K562 (cell line): ENCODE results near the gene FBN1. TPM values are rescaled to one million over a fixed set of nuclear protein-coding genes. Genes with fewer than 3 reads are reported as not detected.

Source experiments
- ATAC-seq: fragments of 200-7000 bp; cut with Tn5 transposase; 3 replicates; pipeline ENCODE4 v1.9.1; 2020; ENCODE audit warnings: moderate library complexity
- BruUV-seq: library from RNA; stranded (reverse); fragments of 400-500 nt; replicated peaks from 2 replicates; lab custom pipeline; 2021; lab: Mats Ljungman, UMichigan
- CTCF ChIA-PET: fragments of 300-600 bp; formaldehyde crosslinking; extraction: SDS; loops from one replicate; lab custom pipeline; 2021; ENCODE audit warnings: low intra/inter-chr PET ratio; lab: Yijun Ruan, JAX
- POLR2A ChIA-PET: fragments of 300-600, 350-650 bp; sonication (Branson Sonifier 250); formaldehyde crosslinking; extraction: SDS; loops from one replicate; lab custom pipeline; 2021; ENCODE audit warnings: antibody characterized with exemption, inconsistent platforms; lab: Yijun Ruan, JAX
- DNase-seq, 4 experiments: peaks; one replicate each; pipeline versions ENCODE4 v3.0.0 to v3.0.0-alpha.2; 2011 to 2018; ENCODE audit warnings: low spot score in 3 of 4, mixed read lengths in 3 of 4; ENCODE audit errors: extremely low read depth in 1 of 4
- FAIRE-seq: peaks from 2 replicates; lab custom pipeline; 2011; peaks lifted over from hg19 to GRCh38; lab: Jason Lieb, UNC
- H2AFZ ChIP-seq: 2 replicates; pipeline ENCODE4 v1.6.0; 2011; ENCODE audit warnings: low read depth, low read length, control low read depth, inconsistent platforms
- H3K27ac ChIP-seq: fragments of 200-600 bp; 3 replicates; pipeline ENCODE4 v1.8.0; 2011; ENCODE audit warnings: low read depth, mild to moderate bottlenecking, control low read depth, inconsistent platforms, low read length, moderate library complexity, mixed read lengths; ENCODE audit errors: extremely low read depth
- H3K27me3 ChIP-seq, 2 experiments: fragments of 300-600 bp in 1 of 2; 2 replicates in 1 of 2; 3 replicates in 1 of 2; pipeline versions ENCODE4 v1.6.0 to v1.8.0; 2011; ENCODE audit warnings: inconsistent platforms in 2 of 2, low read length in 2 of 2, mild to moderate bottlenecking in 1 of 2, mixed read lengths in 1 of 2, moderate library complexity in 1 of 2; ENCODE audit not compliant: control insufficient read depth in 2 of 2, insufficient read depth in 2 of 2
- H3K36me3 ChIP-seq: fragments of 300-600 bp; 3 replicates; pipeline ENCODE4 v1.8.0; 2011; ENCODE audit warnings: mild to moderate bottlenecking, low read length, inconsistent platforms; ENCODE audit not compliant: control insufficient read depth, insufficient read depth
- H3K4me1 ChIP-seq, 2 experiments: fragments of 200-600 bp in 1 of 2; replicated peaks in 1 of 2; 2 replicates in 1 of 2; 3 replicates in 1 of 2; pipeline versions ENCODE4 v1.5.1 to v1.8.0; 2011; ENCODE audit warnings: inconsistent platforms in 2 of 2, low read length in 2 of 2, mild to moderate bottlenecking in 1 of 2, mixed read lengths in 1 of 2, moderate library complexity in 1 of 2; ENCODE audit not compliant: control insufficient read depth in 2 of 2, insufficient read depth in 2 of 2
- H3K4me2 ChIP-seq: 2 replicates; pipeline ENCODE4 v1.6.1; 2011; ENCODE audit warnings: low read length, control low read depth, inconsistent platforms, mixed read lengths; ENCODE audit not compliant: insufficient read depth
- H3K4me3 ChIP-seq: fragments of 200-600 bp; sonication (generic), shearing (Covaris generic); 2 replicates; pipeline ENCODE4 v1.5.1; 2016; ENCODE audit warnings: control low read depth, inconsistent platforms
- H3K79me2 ChIP-seq: fragments of 200-600 bp; 3 replicates; pipeline ENCODE4 v1.8.0; 2011; ENCODE audit warnings: low read length, inconsistent platforms; ENCODE audit not compliant: control insufficient read depth, insufficient read depth
- H3K9ac ChIP-seq, 2 experiments: 2 replicates each; pipeline versions ENCODE4 v1.6.0 to v1.6.1; 2011; ENCODE audit warnings: low read depth in 2 of 2, low read length in 2 of 2, control low read depth in 1 of 2, inconsistent platforms in 1 of 2, mild to moderate bottlenecking in 1 of 2, mixed read lengths in 1 of 2; ENCODE audit not compliant: insufficient read depth in 1 of 2
- H3K9me1 ChIP-seq: one replicate; pipeline ENCODE4 v1.6.0; 2011; ENCODE audit warnings: inconsistent platforms, mild to moderate bottlenecking, low read length, moderate library complexity; ENCODE audit not compliant: control insufficient read depth, insufficient read depth
- H3K9me3 ChIP-seq: replicated peaks from 2 replicates; pipeline ENCODE4 v1.5.1; 2011; ENCODE audit warnings: low read depth, low read length, inconsistent platforms; ENCODE audit not compliant: control insufficient read depth, insufficient read depth
- H4K20me1 ChIP-seq: replicated peaks from 2 replicates; pipeline ENCODE4 v1.6.1; 2011; ENCODE audit warnings: low read length, inconsistent platforms, mixed read lengths; ENCODE audit not compliant: control insufficient read depth, insufficient read depth
- CHD2 ChIP-seq: IDR thresholded peaks from 2 replicates; pipeline ENCODE4 v1.6.1; 2011; ENCODE audit warnings: low read depth, low read length
- ETS2 ChIP-seq: IDR thresholded peaks from 2 replicates; pipeline ENCODE4 v1.6.1; 2016; ENCODE audit warnings: borderline replicate concordance, missing genetic modification characterization, mild to moderate bottlenecking, moderate library complexity, missing compliant biosample characterization; ENCODE audit not compliant: poor library complexity, severe bottlenecking
- MYC ChIP-seq, 2 experiments: fragments of 250-450 bp in 1 of 2; sonication (Bioruptor Pico) in 1 of 2; IDR thresholded peaks; 2 replicates each; pipeline versions ENCODE4 v1.5.1 to v1.6.1; 2012 to 2021; ENCODE audit warnings: low read depth in 2 of 2, borderline replicate concordance in 1 of 2, improper control_type of control experiment in 1 of 2, low read length in 1 of 2, mild to moderate bottlenecking in 1 of 2, moderate library complexity in 1 of 2
- SIX5 ChIP-seq, 2 experiments: IDR thresholded peaks; 2 replicates each; pipeline ENCODE4 v1.6.1; 2011; ENCODE audit warnings: low read length in 2 of 2, borderline replicate concordance in 1 of 2, low read depth in 1 of 2, mild to moderate bottlenecking in 1 of 2, moderate library complexity in 1 of 2; ENCODE audit not compliant: insufficient read depth in 1 of 2
- SREBF2 ChIP-seq: sonication (generic); formaldehyde crosslinking; IDR thresholded peaks from 2 replicates; pipeline ENCODE4 v1.4.0; 2020; ENCODE audit warnings: mild to moderate bottlenecking, missing genetic modification reagents
- SRSF3 ChIP-seq: fragments of 200-400 bp; formaldehyde crosslinking; IDR thresholded peaks from 2 replicates; pipeline ENCODE4 v1.6.1; 2016; ENCODE audit warnings: mild to moderate bottlenecking, low read length, moderate library complexity; ENCODE audit not compliant: insufficient read depth
- ZNF609 ChIP-seq: sonication (generic); formaldehyde crosslinking; IDR thresholded peaks from 2 replicates; pipeline ENCODE4 v1.8.1; 2023; ENCODE audit warnings: missing genetic modification reagents, mild to moderate bottlenecking, borderline replicate concordance
- WGBS: fragments of 100-300 bp; shearing (Covaris generic); methylation state at CpG from one replicate; pipeline ENCODE4 v1.1.6; 2016; ENCODE audit warnings: low coverage, mixed read lengths; ENCODE audit not compliant: insufficient coverage; ENCODE audit errors: missing lambda C conversion rate; 5-methylcytosine and 5-hydroxymethylcytosine counted together
- in situ Hi-C: fragments of 300-500 bp; cut with MboI; formaldehyde crosslinking; loops from 4 replicates; pipeline ENCODE4 v1.15.0; 2018; ENCODE audit warnings: inconsistent platforms, mixed read lengths
- intact Hi-C: fragments of 100-400 bp; cut with micrococcal nuclease; formaldehyde crosslinking; loops from 2 replicates; pipeline ENCODE4 v1.14.2; 2022
- polyA plus RNA-seq, 8 experiments: library from polyadenylated mRNA; depleted of rRNA in 4 of 8; stranded (reverse) in 5 of 8; unstranded in 3 of 8; fragments of >200 nt; fragmentation: Nextera tagmentation in 2 of 8; fragmentation: Illumina TruSeq in 1 of 8; extraction: Ambion mirVana in 2 of 8; extraction: Trizol in 1 of 8; gene quantifications; 2 replicates each; pipeline versions ENCODE4 v1.2.1 to v1.2.3, GENCODE V29; 2011 to 2014; ENCODE audit warnings: inconsistent platforms in 1 of 8, missing spikeins in 1 of 8
- total RNA-seq, 7 experiments: library from RNA; depleted of rRNA in 6 of 7; stranded (reverse); fragments of >200 nt in 6 of 7; fragmentation: Illumina TruSeq in 2 of 7; extraction: Trizol in 2 of 7; gene quantifications; 2 replicates each; pipeline versions ENCODE4 v1.2.1 to v1.2.3, GENCODE V29; 2011 to 2021; ENCODE audit warnings: low replicate concordance in 1 of 7

The FBN1 gene
- total and polyA plus RNA-seq, 9 of the 15 experiments (the other 6 are each of a cell fraction or from before 2014, with no cell fraction given) = 0.15 to 1.2 (median 0.60) TPM

GRCh38 chr15:48395521-48396011 is 249.9 kb downstream of the FBN1 start:
- ATAC-seq = no peak
- Histone ChIP-seq H3K4me2 (no peak overlapping the region), H2AFZ (no peak overlapping the region), H3K9ac (no peak overlapping the region), H3K4me3 (no peak overlapping the region), H3K9me1 (no peaks in the 10 kb centered on the region), H3K36me3 (no peaks in the 10 kb centered on the region), H3K27me3 (peaks cover 2 to 14% of the 10 kb centered on the region in 2 experiments; a peak in 3 of 5 replicates), H3K27ac (no peak overlapping the region), H3K79me2 (no peaks in the 10 kb centered on the region), H3K4me1 (no peaks in the 10 kb centered on the region), H3K9me3 (no peaks in the 10 kb centered on the region), H4K20me1 (no peaks in the 10 kb centered on the region)
- no peak for DNase-seq
- intact Hi-C loops = no loop called here
- TF ChIP-seq SRSF3 = no peak
- TF ChIP-seq SIX5 (IDR thresholded peaks at IDR 0.05; ENCODE audit: borderline replicate concordance in 1 of 2, insufficient read depth in 1 of 2, low read depth in 1 of 2, low read length in 2 of 2) = no peak
- no peak for TF ChIP-seq CHD2
- TF ChIP-seq ETS2 (tag) = no peak
- no peak for TF ChIP-seq MYC (IDR thresholded peaks at IDR 0.05; ENCODE audit: low read depth, low read length)
- no peak for TF ChIP-seq MYC (CRISPR knock-in tag; IDR thresholded peaks at IDR 0.05; ENCODE audit: borderline replicate concordance, low read depth)
- TF ChIP-seq SREBF2 (CRISPR knock-in tag) = no peak
- TF ChIP-seq ZNF609 = no peak
- CTCF ChIA-PET = no interaction called here
- POLR2A ChIA-PET = interaction anchor here (0.6 kb wide), 1 partner anchor 755 kb away, joined by 3 read pairs; no protein-coding TSS in a partner anchor
- BruUV-seq = no TSS peak
- 4% methylated on average over 5 of the region's 5 CpGs for WGBS
- in situ Hi-C loops = no loop called here
- no peak for FAIRE-seq
